Suprapubic skin (tissue), 4 donors: ENCODE measurements around the gene ELMO1.

Experiments
- EP300 ChIP-seq: sonication (generic); formaldehyde crosslinking; IDR thresholded peaks from one replicate; pipeline ENCODE4 v1.6.1; 2017; ENCODE audit warnings: antibody characterized with exemption
- POLR2A ChIP-seq, 2 donors: fragments of 450-650 bp; IDR thresholded peaks; one replicate each; pipeline ENCODE4 v1.6.1; 2017; ENCODE audit warnings: antibody characterized with exemption in 2 of 2, mild to moderate bottlenecking in 2 of 2, moderate library complexity in 2 of 2
- POLR2AphosphoS5 ChIP-seq, 3 donors: sonication (generic); formaldehyde crosslinking; IDR thresholded peaks; one replicate each; pipeline ENCODE4 v1.6.1; 2017; ENCODE audit warnings: antibody characterized with exemption in 3 of 3
- TF ChIP-seq, protein P1 (sequence below), 2 donors: fragments of 200-600 bp in 1 of 2; fragments of 450-650 bp in 1 of 2; sonication (generic) in 1 of 2; IDR thresholded peaks; one replicate each; pipeline ENCODE4 v1.5.1; 2016 to 2019; ENCODE audit warnings: antibody characterized with exemption in 2 of 2, mild to moderate bottlenecking in 1 of 2, moderate library complexity in 1 of 2

DNA sequence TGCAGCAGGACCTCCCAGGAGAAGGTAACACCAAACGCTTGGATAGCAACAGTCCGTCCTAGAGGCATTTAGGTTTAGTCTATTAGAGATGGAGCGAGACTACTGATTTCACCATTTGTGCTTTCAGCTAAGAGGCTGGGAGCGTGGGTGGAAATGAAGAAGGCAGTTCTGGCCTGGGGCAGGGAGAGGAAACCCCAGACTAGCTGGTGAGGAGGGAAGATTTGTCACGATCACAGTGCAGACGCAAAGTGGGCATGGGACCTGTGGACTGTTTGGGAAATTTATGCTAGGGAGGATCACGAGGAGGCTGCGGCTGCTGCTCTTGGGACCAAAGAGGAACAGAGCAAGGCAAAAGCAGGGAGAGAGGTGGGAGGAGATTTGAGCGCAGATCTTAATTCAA is 594.0 kb downstream of the ELMO1 start:
- TF ChIP-seq, protein P1, sequence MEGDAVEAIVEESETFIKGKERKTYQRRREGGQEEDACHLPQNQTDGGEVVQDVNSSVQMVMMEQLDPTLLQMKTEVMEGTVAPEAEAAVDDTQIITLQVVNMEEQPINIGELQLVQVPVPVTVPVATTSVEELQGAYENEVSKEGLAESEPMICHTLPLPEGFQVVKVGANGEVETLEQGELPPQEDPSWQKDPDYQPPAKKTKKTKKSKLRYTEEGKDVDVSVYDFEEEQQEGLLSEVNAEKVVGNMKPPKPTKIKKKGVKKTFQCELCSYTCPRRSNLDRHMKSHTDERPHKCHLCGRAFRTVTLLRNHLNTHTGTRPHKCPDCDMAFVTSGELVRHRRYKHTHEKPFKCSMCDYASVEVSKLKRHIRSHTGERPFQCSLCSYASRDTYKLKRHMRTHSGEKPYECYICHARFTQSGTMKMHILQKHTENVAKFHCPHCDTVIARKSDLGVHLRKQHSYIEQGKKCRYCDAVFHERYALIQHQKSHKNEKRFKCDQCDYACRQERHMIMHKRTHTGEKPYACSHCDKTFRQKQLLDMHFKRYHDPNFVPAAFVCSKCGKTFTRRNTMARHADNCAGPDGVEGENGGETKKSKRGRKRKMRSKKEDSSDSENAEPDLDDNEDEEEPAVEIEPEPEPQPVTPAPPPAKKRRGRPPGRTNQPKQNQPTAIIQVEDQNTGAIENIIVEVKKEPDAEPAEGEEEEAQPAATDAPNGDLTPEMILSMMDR (IDR thresholded peaks at IDR 0.05), result no peak
- no peak for TF ChIP-seq POLR2A (IDR thresholded peaks at IDR 0.05)
- no peak for TF ChIP-seq EP300
- TF ChIP-seq POLR2AphosphoS5 (IDR thresholded peaks at IDR 0.05), result no peak
